ENCODE results near the gene MUL1.
A peak's percentile ranks its signal among the peaks of the same experiment; 100 is the strongest.
"Not testable (repeated sequence)": the region's sequence is repeated elsewhere in the genome, so short reads cannot be mapped to it uniquely, and the experiment has no call there.

Gene MUL1, protein sequence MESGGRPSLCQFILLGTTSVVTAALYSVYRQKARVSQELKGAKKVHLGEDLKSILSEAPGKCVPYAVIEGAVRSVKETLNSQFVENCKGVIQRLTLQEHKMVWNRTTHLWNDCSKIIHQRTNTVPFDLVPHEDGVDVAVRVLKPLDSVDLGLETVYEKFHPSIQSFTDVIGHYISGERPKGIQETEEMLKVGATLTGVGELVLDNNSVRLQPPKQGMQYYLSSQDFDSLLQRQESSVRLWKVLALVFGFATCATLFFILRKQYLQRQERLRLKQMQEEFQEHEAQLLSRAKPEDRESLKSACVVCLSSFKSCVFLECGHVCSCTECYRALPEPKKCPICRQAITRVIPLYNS

DNA sequence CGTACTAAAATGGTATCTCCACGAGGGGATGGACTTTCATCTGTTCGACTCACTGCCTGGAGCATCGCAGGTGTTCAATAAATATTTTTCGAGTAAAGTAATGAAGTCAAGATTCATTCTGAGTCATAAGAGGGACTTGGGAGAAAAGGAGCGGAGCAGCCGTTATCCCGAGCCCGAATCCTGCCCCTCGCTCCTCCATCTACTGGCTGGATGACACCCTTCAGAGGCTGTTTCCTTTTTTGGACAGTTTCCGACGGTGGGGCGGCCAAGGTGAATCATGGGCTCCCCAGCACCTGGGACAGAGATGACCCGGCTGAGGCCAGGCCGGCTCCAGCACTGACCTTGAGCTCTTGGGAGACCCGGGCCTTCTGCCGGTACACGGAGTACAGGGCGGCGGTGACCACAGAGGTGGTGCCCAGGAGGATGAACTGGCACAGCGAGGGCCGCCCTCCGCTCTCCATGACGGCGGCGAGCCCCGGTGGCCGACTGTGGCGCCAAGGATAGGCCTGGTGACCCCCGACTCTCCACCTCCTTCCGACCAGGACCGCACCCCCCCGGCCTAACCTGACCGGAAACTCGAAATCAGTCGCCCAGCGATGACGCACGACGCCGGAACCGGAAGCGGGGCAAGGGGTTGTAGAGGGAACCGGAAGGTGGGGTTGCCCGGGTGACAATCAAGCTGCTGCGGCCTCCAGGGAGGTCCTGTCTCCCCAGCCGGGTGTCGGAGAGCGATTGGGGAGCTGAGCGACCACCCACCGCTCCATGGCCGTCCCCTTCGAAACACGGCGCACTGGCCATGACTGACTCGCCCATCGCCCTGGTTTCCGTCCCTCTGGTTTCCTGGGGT is at the start of gene MUL1:
TSS of gene MUL1 (minus strand) at position 588 of the 847 bp plus-strand sequence. CDS start at position 461, 127 bp downstream.
- DNase-seq = peak; percentile 47

DNA sequence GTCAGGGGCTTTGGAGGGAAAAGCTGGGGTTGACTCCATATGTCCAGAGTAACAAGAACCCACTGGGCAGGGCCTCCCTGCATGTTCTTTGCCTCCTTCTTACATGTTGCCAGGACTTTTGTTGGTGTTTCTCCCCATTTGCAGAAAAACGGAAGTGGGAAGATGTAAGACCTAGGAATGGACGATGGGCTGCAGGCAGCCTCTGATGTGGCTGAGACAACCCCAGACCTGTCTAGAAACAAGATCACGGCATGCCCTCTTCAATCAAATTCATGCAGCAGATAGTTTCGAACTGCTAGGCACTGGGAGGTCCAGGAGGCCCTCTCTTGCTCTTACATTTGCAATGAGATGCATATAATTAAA is 47.8 kb upstream of the MUL1 start:
- no peak for DNase-seq

DNA sequence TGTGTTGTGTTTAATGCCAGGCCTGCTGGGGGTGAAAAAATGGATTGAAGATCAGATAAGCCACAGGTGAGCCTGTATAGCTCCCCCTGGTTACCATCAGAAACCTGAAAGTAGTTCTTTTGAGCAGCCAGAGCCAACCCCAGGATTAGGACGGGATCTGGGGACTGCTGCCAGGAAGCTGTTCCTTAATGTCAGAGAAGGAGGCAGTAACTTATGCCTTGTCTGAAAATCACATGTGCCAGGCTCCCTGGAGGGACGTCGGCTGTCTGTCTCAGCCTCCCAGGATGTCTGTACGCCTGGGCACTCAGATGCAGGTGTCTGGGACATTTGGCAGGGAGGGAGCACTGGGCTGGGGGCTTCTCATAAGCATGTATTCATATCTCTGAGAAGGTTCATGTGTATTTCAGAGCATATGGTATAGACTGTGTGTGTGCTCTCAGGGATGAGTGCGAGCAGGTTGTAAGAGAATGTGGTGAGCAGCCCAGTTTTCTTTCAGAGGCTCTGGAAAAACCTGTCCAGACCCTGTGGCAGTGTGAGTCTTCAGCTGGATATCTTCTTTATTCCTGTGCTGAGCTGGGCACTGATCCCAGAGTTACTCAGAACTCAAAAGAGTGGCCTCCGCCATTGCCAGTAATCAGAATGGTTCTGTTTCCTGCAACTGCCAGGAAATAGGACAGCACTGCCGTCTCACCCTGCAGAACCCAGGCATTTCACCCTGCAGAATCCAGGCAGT is 47.2 kb upstream of the MUL1 start:
- DNase-seq = no peak

DNA sequence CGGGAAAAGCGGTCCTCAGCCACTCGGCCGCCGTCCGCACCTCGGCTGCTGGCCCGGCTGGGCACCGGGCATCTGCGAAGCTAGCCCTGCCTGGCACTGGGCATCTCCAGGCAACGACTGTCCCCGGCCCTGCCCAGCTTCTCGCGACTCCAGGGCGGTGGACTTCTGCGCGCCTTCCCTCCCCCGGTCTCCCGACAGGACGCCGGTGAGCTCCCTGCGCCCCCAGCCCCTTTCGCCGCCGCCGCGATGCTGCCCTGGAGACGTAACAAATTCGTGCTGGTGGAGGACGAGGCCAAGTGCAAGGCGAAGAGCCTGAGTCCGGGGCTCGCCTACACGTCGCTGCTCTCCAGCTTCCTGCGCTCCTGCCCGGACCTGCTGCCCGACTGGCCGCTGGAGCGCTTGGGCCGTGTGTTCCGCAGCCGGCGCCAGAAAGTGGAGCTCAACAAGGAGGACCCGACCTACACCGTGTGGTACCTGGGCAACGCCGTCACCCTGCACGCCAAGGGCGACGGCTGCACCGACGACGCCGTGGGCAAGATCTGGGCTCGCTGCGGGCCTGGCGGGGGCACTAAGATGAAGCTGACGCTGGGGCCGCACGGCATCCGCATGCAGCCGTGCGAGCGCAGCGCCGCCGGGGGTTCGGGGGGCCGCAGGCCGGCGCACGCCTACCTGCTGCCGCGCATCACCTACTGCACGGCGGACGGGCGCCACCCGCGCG is 44.9 kb upstream of the MUL1 start:
- no peak for DNase-seq

DNA sequence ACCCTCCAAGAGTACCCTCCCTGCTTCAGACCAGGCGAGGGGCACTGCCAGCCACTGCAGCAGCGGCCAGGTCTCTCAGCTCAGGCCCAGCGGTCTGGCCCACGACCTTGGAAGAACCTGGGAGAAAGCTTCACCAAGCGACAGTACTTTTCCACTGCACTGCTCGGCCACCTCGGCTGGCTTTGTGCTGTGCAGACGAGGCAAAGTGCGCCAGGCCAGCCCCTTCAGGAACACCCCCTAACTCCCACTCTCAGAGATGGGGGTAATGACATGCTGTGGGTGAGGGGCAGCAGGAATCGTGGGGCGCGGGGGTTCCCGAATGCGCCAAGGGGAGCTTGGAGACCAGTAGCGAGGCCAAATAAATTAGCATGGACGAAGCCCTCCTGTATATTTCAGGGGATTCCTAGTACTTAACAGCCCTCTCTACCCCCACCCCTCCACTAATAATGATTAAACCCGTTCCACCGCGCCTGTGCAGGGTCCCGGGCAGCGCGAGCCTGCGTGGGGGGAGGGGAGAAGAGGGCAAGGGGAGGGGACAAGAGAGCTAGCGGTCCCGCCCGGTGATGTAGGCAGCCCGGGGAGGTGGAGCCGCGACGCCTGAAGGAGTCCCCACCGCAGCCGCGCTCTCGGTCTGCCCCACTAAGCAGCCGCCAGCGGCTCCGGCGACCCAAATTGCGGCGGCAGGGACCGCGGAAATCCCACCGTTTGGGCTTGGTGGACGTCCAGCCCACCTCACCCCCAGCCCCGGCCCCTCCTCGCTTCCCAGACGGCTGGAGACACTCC is 44.2 kb upstream of the MUL1 start, which contains the start of gene FAM43B:
TSS of gene FAM43B (plus strand) at position 629 of the 783 bp plus-strand sequence. CDS start 401 bp downstream, outside the sequence.
- DNase-seq = no peak

DNA sequence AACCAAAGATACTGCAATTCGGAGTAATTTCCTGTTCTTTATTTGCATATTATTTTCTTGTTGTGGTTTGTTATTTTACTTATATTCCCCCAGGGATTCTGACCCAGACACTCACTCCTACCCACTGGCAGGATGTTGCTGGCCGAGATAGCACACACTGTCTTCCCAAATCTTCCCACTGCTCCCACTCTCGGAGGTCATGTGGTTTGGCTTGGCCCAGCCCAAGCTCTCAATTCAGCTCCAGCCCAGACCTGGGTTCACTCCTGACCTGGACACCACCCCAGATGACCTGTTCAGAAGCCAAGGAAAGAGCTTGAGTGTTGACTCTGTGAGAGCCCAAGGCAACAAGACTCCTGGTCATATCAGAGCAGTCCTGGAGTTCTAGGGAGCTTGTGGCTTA is 43.2 kb upstream of the MUL1 start:
- peak; percentile 40 for DNase-seq

DNA sequence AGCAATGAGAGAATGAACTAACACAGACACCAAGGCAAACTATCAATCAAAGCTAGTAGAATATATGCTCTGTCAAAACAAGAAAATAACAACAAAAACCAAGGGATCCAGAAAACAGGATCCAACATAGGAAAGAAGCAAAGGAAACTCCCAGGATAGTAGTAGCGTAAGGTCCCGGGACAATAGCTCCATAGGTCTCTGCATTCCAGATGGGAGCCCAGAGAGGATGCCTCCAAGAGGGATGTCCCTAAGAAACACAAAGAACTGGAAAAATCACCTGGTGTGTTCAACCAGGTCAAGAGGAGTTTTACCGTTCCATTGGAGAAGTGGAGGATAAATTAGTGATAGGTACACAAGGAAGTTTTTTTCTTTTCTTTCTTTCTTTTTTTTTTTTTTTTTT is 38.7 kb upstream of the MUL1 start:
- DNase-seq = no peak

DNA sequence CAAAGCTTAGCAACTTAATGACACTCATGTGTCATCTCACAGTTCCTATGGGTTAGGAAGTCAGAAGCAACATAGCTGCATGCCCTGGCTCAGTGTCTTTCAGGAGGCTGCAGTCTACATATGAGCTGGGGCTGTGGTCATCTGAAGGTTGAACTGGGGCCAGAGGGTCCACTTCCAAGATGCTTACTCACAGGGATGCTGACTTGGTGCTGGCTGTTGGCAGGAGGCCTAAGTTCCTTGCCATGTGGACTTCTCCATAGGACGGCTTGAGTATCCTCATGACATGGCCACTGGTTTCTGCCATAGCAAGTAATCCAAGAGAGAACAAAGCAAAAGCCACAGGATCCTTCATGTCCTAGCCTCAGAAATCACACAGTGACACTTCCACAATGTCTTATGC is 32.3 kb upstream of the MUL1 start:
- no peak for DNase-seq

DNA sequence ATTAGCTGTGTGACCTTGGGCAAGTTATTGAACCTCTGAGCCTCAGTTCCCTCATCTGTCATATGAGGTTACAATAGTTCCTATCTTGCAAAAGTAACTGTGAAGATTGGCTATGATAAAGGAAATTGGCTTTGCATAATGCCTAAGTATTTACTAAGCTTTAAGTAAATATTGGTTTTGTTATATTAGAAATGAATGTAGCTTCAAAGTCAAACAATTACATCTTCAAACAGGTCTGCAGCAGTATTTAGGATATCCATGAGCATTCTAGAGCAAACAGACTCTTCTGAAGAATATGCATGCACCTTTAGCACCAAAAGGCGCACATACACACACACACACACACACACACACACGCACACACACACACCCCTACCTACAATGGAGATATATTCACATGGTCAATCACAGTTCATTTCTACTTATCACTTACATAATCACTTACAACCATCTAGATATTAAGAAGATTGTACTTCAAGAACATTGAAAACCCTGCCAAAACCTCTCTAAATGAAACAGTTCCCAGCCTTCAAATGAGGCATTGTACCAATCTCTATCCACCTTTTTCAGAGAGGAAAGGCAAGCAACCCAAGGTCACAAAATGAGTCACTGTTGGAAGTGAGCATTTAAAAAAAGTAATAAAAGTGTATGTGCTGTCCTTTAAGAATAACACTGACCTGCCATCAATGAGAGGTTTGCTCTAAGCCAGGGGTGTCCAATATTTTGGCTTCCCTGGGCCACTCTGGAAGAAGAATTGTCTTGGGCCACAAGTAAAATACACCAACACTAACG is 31.0 kb upstream of the MUL1 start:
- DNase-seq = peak; percentile 9

DNA sequence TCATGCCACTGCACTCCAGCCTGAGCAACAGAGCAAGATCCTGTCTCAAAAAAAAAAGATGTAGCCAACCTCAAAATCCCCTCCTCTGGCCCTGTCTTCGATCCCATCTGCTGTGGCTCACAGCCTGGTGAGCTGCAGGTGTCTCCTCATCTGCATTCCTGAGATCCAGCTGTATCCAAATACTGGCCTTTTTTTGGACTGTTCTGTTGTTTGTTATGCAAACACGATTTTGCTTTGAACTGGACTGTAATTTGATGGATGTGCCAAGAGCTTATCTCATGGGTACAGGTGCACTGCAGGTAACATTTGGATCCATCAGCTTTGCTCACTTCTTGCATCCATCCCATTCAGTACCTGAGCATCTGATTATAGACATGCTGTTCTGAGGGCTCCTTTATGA is 30.3 kb upstream of the MUL1 start:
- peak; percentile 90 for DNase-seq

DNA sequence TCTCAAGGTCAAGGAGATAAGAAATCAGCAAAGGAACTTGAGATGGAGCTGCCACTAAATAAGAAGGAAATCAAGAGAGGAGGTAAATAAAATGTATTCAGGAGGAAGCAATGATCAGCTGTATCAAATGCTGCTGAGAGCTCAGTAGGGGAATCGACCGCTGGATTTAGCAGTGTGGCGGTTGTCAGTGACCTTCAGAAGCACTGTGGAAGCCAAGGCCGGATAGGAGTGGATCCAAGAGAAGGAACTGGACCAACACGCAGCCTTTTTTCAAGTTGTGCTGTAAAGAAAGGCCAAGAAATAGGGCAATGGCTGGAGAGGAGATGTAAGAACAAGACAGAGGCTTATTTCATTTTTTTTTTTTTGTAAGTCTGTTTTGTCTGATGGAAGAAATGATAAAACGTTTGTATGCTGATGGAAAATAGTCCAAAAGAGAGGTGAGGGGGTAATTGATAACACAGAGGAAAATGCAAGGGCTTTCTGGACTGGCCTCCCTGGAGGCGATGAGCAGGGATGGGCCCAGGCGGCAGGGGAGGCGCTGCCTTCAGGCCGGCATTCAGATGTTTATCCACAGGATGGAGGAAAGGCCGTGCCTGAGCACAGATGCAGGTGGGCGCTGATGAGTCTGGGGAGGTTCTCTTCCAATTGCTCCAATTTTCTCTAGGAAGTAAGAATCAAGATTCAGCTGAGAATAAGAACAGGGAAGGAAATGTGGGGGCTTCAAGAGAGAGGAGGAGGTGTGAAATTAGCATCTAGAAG is 26.9 kb upstream of the MUL1 start:
- no peak for DNase-seq

DNA sequence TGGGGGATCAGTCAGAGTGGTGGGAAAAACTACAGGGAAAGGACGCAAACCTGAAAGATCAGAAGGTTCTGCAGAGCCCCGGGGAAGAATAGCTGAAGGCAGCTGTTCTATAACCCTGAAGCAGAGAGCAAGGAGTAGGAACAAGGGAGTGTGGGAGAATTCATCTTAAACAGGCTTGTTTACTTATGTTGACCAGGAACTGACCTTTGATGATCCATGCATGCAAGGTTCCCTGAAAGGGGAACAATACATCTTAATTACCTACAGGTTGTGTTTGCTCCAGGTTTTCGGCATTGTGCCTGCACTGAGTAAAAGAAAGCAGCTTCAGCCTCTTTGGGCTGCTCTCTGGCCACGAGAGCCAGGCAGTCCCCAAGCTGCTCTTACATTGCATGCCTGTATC is 25.7 kb upstream of the MUL1 start:
- DNase-seq = no peak

DNA sequence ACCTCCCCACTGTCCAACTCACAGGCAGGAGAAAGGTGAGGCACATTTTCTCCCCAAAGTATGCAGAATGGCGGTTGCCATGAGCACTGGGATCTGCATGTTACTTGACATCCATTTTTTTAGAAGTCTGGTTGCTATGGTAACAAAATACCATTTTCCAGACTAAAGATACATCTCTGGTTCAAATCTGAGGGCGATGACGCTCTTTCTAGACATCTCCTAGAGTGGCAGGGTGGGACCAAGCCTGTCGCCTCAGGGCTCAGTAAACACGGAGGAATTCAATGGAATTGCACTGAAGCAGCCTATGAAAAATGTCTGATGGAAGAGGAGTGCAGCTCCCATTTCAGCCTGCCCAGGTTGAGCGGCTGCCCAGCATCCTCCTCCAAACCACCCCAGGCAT is 22.9 kb upstream of the MUL1 start:
- DNase-seq = no peak

DNA sequence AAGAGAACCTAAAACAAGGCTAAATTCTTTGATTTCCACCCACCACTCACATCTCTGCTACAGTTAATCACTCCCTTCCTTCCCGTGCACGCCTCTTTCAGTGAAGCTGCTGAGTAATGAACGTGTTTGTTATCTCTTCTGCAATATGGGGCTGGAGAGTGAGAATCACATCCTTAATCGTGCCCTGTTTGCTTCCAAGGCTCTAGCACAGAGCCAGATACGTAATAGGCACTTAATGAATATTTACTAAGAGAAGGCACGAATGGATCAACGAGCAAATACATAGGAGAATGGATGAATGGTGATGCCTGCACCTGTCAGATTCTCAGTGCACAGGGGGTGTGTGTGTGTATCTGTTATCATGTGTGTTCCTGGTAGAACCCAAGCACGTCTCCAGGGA is 22.4 kb upstream of the MUL1 start:
- no peak for DNase-seq

DNA sequence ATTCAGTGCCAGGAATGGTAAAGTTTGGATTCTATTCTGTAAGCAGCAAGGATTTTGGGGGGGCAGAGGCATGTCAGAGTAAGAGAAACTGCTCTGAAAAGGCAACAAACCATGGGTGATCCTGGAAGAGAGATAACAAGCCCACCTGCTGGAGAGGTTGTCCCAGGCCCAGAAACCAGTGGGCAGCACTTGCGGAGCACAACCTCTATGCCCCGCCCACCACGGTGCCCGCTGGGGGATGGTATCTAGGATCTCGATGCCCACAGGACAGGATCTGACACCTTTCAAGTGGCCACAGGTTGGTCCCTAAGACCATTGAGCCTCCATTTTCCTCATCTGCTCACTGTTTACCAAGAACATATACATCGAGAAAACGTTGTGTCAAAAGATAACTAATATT is 20.3 kb upstream of the MUL1 start:
- no peak for DNase-seq

DNA sequence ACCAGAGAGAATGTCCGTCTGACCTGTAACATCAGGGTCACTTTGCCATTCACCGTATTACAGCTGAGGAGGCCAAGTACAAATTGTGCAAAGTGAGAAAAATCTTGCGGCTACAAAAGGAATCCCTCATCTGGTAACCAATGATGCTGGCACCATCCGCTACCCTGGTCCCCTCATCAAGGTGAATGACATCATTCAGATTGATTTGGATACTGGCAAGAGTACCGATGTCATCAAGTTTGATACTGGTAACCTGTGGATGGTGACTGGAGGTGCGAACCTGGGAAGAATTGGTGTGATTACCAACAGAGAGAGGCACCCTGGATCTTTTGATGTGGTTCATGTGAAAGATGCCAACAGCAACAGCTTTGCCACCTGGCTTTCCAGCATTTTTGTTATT is 18.3 kb upstream of the MUL1 start:
- no peak for DNase-seq

DNA sequence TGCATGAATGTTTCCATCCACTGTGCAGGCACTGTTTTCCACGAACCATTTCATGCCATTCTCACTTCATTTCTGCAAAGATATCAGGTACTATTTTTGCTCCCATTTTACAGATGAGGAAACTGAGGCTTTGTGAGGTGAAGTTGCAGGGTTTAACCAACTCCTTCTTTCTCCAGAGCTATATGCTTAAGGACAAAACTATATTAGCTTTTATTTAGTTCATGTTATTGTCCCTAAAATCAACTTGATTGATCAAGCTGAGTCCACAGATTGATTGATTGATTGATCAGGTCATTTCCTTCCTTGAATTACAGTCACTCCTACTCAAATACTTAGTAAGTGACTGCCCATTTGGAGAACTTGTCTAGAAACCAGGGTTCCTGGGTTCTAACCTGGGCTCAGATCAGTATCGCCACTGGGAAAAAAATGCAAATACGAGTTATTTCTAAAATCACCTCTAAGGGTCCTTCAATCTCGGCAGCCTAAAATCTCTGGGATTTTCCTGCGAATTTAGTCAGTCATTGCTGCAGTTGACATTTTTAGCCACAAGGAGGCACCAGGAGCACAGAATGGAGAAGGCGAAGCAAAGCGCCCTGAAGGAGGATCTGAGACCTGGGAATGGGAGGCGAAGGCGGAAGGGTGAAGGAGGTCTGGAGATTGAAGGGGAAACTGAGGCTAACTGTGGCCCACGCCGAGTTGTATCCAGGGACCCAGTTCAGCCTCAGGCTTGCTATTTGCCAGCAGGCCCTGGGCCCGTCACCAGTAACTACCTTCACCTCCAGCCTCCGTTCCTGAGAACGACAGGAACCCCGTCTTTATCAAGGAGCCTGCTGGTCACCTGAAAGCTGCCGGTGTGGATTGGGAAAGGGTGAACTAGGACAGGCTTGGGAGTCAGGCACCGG is 14.3 kb upstream of the MUL1 start:
- DNase-seq = peak; percentile 3

DNA sequence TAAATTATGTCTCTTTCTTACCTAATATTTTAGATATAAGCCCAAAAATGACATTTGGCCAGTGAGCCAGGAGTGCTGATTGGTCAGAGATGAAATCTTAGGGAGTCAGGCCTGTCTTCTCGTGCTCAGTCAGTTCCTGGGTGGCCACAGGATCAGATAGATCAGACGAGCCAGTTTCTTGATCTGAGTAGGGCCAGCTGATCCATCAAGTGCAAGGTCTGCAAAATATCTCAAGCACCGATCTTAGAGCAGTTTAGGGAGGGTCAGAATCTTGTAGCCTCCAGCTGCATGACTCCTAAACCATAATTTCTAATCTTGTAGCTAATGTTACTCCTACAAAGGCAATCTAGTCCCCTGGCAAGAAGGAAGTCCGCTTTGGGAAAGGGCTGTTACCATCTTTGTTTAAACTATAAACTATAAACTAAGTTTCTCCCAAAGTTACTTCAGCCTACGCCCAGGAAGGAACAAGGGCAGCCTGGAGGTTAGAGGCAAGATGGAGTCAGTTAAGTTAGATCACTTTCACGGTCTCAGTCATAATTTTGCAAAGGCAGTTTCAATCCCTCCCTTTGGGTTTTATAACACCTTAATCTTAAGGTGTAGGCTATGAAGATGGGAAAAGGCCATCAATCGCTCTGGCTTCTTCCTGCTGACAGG is 11.8 kb upstream of the MUL1 start:
- DNase-seq = not testable (repeated sequence)
